Left lobe of liver (tissue), 2 donors: ENCODE data around the gene TENM3. TPM values are rescaled to one million over a fixed set of nuclear protein-coding genes. Genes with fewer than 3 reads are reported as not detected.

Experiments used
- ATAC-seq: fragments of 200-7000 bp; cut with Tn5 transposase; one replicate; pipeline ENCODE4 v1.9.1; 2020; ENCODE audit warnings: mild to moderate bottlenecking, moderate library complexity
- DNase-seq: peaks from one replicate; pipeline ENCODE4 v3.0.0-alpha.2; 2020; ENCODE audit warnings: low spot score
- total RNA-seq: library from RNA; stranded (reverse); gene quantifications from one replicate; pipeline ENCODE4 v1.2.1, GENCODE V29; 2021
- donor health status: DM: no; HTN: no; CAD: no; lungs with moderate emphysema.
- donor health status: DM: no; HTN: yes; CAD: no.

TENM3 gene
- total RNA-seq, 1 donor from 2014 or later = 1.4 TPM

GRCh38 chr4:182495645-182496385 lies 252.6 kb downstream of the TENM3 start:
- DNase-seq (no peak), ATAC-seq (no peak)

DNA sequence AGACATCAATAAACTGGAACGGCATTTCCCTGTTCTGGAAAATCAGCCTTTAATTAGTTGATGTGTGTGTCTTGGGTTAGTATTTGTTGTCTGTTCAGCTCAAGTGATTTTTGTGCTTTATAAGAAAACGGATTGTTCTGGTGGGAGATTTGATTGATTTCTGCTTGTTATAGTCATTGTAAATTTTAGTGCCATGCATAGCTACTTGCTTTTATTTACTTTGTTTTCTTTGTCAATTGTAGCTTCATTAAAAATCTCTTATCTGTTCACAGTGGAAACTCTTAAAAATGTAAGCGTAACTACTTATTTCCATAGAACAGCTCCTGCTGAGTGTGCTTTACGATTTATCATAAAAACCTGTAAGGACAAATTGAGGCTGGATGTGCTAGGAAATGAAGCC lies 253.2 kb downstream of the TENM3 start:
- no peak for ATAC-seq
- no peak for DNase-seq

GRCh38 chr4:182502064-182502463 lies 258.9 kb downstream of the TENM3 start:
- no peak for ATAC-seq
- DNase-seq = no peak

DNA sequence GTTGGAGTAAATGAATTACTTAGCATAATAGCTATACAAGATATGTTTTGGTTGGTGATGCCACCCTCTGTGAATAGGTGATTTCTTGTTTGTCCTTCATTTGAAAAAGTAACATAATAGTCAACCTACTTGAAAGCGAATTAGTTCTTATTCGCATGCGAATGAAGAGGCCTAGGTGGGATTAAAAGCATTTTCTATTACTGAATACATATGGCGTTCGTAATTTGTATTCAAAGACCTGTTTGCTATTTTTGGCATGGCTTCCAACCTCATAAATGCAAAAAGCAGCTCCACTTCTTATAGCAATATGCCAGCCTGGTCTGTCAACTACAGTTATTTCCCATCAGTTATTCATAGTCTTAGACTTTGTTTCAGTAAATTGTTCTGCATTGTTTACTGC lies 261.3 kb downstream of the TENM3 start:
- DNase-seq (no peak), ATAC-seq (no peak)

- no peak for DNase-seq
- no peak for ATAC-seq
These were observed 264.6 kb downstream of the TENM3 start for GRCh38 chr4:182507805-182508204.

DNA sequence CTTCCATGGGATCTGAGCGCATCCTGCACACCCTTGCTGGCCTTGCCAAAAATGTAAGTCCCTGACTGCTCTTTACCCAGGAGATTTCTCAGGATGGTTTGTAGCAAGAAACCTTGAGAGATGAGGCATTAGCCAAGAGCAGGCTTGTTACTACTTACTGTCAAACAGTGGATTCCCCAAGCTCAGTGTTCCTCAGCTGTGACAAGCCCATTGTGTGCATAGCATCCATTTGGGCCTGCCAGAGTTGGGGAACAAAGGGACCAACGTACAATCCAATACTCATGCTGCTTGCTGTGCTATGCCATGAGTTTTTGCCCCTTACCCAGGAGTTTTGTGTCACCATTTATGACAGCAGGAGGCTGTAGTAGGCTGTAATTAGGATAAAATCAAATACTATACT lies 267.6 kb downstream of the TENM3 start:
- DNase-seq (no peak), ATAC-seq (no peak)

- DNase-seq = no peak
- ATAC-seq = no peak
These were observed 270.5 kb downstream of the TENM3 start for GRCh38 chr4:182513587-182514291.

DNA sequence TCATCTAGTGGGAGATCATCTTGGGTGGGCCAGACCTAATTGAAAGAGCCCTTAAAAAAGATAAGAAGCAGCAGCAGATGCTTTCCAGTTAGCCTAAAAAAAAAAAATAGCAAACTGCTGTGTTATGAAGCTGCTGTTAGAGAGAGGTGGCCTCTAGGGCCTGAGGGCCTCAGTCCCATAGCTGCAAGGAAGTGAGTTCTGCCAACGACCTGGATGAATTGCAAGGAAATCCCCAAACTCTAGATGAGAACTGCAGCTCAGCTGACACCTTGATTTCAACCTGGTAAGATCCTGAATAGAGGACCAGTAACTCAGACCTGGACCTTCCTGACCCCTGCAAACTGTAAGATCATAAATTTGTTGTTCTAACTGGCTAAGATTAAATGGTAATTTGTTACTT lies 275.2 kb downstream of the TENM3 start:
- no peak for ATAC-seq
- no peak for DNase-seq

DNA sequence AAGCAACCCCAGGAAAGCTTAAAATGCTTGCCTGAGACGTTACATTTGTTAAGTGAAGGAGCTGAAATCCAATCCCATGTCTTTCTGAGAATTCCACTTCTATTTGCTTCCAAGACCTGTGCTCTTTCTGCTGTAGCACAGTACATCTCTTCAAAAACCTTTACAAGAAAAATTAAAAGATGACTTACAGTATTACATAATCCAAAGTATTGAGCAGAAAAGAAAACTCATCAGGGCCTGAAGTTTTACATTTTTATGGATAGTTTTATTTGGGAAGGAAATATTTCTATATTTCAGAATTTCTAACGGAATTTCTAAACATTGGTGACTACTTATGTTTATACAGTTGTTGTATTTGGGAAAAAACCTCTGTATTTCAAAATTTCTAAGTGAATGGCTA lies 276.3 kb downstream of the TENM3 start:
- DNase-seq (no peak), ATAC-seq (no peak)

GRCh38 chr4:182521011-182521410 lies 277.8 kb downstream of the TENM3 start:
- no peak for DNase-seq
- no peak for ATAC-seq

DNA sequence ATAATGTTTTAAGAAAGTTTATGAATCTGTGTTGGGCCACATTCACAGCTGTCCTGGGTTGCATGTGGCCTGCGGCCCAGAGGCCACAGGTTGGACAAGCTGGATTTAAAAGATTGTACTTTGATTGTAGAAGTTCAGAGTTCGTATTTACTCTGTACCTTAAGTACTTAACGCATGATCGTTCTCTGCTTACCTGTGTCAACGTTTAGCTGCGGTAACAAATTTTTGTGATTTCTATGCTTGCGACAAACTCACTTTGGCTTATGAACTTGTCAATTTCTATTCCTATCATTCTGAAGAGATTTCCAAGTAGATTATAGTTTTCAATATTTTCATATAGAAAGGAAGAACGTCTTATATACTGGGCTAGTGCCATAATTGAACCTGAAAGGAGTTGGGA lies 285.6 kb downstream of the TENM3 start:
- no peak for DNase-seq
- no peak for ATAC-seq

DNA sequence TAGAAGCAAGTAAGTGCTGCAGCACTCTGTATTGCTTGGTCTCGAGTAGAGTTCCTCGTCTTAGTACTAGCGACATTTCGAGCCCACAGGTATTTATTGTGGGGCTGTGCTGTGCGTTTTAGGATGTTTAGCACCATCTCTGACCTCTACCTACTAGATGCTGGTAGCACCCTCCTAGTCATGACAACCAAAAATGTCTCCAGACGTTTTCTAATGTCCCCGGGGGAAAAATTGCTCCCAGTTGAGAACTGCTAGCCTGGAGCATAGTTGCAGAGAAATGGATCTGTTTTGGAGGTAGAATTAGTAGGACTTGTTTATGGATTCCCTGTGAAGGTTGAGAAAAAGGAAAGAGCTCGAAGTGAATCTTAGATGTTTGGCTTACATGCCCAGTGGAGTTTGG lies 287.2 kb downstream of the TENM3 start:
- ATAC-seq = no peak
- no peak for DNase-seq

DNA sequence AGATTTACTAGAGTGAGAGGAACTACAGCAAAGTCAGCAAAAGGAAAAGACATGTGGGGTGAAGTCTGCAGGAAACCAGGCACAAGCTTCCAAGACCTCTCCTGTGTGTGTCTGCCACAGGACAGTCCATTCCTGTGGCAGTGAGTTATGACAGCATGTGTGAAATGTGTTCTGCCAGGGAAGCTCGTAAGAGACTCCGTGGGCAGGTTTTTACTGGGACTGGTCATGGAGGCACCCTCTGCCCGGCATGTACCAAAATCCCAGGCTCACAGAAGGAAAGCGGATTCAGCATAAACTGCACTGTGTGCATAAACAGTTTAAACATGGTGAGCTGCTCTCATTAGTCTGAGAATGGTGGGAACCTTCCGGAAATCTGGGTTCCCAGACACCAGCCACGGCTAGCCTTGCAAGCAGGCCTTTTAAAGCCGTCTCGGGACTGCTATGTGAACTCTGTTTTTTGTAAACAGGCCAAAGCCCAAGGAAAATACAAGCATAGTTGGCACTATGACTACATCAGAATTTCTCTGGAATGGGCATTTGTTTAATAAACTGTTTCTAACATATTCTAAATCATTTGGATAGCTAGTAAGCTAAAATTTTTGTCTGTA lies 288.5 kb downstream of the TENM3 start:
- ATAC-seq = no peak
- DNase-seq = no peak

DNA sequence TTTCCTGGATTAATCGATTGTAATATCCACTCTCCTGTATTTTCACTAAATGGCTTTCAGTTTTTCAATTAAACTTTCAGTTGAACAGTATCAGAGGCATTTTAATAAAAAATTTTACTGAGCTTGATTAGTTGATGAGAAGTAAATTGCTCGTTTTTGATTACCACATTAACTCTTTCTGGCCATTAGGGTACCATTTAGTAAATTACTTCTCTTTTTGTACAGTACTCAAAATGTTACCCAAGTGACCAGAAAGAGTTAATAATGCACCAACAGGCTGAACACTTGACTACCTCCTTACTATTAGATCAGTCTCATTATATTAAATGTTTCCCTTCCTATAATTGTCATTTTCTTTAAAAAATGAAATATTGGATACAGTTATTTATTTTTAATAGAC lies 289.2 kb downstream of the TENM3 start:
- ATAC-seq (no peak), DNase-seq (no peak)

DNA sequence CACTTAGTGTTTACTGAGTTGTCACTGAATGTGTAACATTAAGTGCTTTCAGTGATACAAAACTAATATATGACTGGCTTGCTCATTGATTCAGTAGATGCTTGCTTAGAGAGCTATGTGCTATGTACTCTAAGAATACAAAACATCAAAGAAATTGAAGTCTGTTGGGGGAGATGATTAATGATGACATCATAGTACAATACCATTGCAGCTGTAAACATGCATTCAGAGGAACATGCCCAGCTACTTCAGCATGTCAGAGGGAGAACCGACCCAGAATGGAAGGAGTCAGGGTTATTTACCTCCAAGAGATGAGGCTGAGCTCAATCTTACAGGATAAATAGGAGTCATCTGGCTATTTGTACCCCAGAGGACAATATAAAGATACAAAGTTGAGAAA lies 290.8 kb downstream of the TENM3 start:
- ATAC-seq (no peak), DNase-seq (no peak)

GRCh38 chr4:182536221-182536811 lies 293.1 kb downstream of the TENM3 start:
- ATAC-seq = no peak
- DNase-seq = no peak

DNA sequence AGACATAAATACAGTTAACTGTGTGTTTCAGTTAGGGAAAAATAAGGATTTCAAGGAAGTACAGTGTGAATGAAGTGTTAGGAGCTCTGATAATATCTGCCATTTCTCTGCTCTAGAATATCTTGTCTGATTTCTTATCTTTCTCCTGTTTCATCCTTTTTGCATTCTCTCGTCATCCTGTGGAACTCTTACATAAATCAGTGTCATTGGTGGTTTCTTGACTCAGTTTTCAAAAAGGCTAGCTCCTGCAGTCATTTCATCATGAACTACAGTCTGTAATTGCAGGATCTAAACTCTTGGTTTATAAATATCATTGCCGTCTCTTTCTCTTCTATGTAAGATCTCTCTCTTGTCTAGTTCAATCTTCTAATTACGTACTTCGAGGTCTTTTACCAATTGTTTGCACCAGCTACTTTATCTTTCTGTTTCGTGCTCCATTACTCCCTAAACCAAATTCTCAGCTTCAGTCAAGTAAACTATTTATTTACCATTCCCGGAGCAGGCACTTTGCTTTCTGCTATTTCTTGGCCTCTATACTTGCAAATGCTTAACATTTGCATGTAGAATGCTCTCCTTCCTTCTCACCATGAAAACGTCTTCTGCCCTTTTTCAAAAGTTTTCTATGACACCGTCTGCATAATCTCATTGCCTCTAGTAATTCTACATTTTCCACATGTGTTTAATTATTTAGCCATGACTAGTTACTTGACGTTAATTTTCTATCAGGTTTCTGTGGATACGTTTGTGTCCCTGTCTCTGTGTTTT lies 294.0 kb downstream of the TENM3 start:
- DNase-seq (no peak), ATAC-seq (no peak)

GRCh38 chr4:182538031-182538430 lies 294.8 kb downstream of the TENM3 start:
- ATAC-seq (no peak), DNase-seq (no peak)

GRCh38 chr4:182540496-182540895 lies 297.3 kb downstream of the TENM3 start:
- ATAC-seq = no peak
- DNase-seq = no peak

GRCh38 chr4:182547435-182547834 lies 304.2 kb downstream of the TENM3 start:
- DNase-seq (no peak), ATAC-seq (no peak)

- DNase-seq = no peak
These were observed 305.0 kb downstream of the TENM3 start for GRCh38 chr4:182548156-182548555.

More at GRCh38 chr4:182548156-182548555, 305.0 kb downstream of the TENM3 start:
- no peak for ATAC-seq
